GM13976 (cell line): ENCODE results near the gene NFATC4.

Experiments used
- DNase-seq: peaks from one replicate; pipeline ENCODE4 v3.0.0; 2012; ENCODE audit warnings: low spot score
- in situ Hi-C: fragments of 300-500 bp; cut with MboI; formaldehyde crosslinking; loops from one replicate; pipeline ENCODE4 v1.12.0; 2022; ENCODE audit warnings: low sequenced_read_pairs, mixed read lengths, inconsistent platforms; ENCODE audit not compliant: unreplicated experiment
- TF ChIP-seq, protein P1 (sequence below): IDR thresholded peaks from 2 replicates; pipeline ENCODE4 v1.5.1; 2012; ENCODE audit warnings: borderline replicate concordance, mild to moderate bottlenecking; ENCODE audit not compliant: insufficient read depth; ENCODE audit errors: extremely low read depth, missing control alignments, control extremely low read depth

NFATC4 gene

DNA sequence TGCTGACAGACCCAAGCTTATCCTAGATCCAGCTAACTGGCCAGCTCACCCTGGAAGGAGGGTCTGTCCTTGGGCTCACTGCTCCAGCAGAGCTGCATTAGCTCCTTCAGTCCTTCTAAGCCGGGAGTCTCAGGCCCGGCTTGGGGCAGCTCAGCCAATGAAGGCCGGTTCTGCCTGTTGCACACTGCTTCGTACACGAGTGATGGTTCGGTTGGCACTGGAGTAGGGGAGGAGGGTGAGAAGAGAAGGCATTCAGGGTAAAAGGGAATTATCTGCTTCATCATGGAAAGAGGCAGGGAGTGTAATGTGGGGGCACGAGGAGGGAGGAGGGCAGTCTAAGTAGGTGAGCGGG, 30.2 kb upstream of the NFATC4 start:
- TF ChIP-seq, protein P1, sequence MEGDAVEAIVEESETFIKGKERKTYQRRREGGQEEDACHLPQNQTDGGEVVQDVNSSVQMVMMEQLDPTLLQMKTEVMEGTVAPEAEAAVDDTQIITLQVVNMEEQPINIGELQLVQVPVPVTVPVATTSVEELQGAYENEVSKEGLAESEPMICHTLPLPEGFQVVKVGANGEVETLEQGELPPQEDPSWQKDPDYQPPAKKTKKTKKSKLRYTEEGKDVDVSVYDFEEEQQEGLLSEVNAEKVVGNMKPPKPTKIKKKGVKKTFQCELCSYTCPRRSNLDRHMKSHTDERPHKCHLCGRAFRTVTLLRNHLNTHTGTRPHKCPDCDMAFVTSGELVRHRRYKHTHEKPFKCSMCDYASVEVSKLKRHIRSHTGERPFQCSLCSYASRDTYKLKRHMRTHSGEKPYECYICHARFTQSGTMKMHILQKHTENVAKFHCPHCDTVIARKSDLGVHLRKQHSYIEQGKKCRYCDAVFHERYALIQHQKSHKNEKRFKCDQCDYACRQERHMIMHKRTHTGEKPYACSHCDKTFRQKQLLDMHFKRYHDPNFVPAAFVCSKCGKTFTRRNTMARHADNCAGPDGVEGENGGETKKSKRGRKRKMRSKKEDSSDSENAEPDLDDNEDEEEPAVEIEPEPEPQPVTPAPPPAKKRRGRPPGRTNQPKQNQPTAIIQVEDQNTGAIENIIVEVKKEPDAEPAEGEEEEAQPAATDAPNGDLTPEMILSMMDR = no peak
- DNase-seq = no peak
- in situ Hi-C loops = loop anchor here (25.0 kb wide), 1 partner anchor 350 kb away; no protein-coding TSS in a partner anchor

DNA sequence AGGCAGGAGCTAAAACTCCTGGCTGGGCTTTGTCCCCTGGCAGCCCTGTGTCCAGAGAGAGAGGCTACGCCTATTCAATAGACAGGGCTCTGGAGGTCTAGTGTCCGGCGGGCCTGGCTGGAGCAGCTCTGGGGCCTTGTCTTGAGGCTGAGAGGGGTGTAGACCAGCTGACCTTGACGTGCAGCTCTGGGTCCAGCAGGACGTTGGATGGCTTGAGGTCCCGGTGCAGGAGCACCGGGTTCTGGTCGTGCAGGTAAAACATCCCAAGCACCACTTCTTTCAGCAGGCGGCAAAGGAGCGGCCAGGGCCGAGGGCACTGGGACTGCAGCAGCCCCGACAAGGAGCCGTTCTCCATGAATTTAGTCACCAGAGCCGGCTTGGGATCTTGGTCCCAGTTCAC, 29.1 kb upstream of the NFATC4 start:
- TF ChIP-seq, protein P1 = no peak

DNA sequence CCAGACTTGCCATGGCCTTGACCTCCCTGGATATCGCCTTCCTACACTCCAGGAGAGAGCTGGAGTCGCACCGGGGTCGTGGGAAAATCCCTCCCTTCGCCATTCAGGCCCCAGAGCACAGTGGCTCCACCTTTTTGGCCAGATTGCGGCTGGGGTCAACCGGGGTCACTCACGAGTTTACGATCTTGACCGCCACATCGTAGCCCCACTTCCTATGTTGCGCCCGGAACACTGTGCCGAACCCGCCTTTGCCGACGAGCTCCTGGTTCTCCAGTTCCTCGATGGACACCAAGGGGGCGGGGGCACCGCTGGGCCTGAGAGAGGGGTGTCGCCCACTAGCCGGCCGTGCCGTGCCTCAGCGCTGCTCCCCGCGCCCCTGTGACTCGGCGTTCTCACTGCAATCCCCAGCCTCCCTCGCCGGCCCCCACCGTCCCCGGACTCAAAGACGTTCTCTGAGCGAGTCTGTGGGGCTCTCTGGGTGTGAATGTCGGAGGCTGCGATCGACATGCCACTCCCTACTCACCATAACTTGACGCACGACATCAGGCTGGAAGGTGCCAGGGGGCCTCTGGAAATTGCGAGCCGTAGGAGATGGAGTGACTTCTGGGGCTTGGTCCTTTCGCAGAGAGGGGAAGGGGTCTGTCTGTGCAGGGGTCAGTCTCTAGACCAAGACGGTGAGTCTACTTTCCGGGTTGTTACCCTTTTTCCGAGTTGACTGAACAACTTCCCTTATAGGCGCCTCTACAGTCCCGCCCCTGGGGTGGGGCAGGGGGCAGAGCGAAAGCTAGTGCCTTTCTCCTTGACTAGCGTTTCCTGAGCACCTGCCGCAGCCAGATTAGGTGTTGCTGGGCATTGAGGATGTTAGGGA, 28.5 kb upstream of the NFATC4 start, which contains the start of gene RIPK3:
Gene RIPK3 (minus strand): TSS at position 708 of the 868 bp plus-strand sequence. CDS start 165 bp downstream, at position 543.
- DNase-seq = peak; percentile 81
- in situ Hi-C loops = loop anchor here (25.0 kb wide), 1 partner anchor 348 kb away; no protein-coding TSS in a partner anchor

More for the DNA sequence above, 29.1 kb upstream of the NFATC4 start:
- in situ Hi-C loops = loop anchor here (25.0 kb wide), 1 partner anchor 348 kb away; no protein-coding TSS in a partner anchor
- DNase-seq = no peak

DNA sequence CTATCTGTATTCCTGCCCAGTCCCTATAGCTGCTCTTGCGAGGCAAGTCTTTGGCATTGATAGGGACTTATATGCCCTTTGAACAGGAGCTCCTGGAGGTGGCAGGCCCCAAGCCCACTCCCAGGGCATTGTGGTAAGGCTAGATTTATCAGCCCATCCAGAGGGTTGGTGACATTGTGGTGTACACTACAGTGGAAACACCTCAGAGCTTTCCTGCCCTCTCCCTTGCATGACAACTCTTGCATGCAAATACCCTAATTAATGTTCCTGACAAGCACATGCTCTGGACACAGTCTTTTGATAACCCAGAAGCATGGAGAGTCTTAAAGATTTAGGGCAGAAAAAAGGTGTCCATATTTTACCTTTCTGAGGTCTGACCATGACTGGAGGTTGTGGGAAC, 27.4 kb upstream of the NFATC4 start:
- in situ Hi-C loops = loop anchor here (25.0 kb wide), 1 partner anchor 347 kb away; no protein-coding TSS in a partner anchor
- TF ChIP-seq, protein P1 = no peak
- DNase-seq = no peak

More for the DNA sequence above, 28.5 kb upstream of the NFATC4 start, which contains the start of gene RIPK3:
- TF ChIP-seq, protein P1 = no peak

DNA sequence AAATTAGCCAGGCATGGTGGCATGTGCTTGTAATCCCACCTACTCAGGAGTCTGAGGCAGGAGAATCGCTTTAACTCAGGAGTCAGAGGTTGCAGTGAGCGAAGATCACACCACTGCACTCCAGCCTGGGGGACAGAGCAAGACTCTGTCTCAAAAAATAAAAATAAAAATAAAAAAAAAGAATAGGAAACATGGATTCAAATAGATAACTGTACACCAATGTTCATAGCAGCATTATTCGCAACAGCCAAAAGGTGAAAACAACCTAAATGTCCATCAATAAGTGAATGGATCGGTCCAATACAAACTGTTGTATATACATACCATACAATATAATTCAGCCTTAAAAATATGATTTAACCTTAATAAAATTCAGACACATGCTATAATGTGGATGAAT, 25.1 kb upstream of the NFATC4 start:
- in situ Hi-C loops = loop anchor here (25.0 kb wide), 1 partner anchor 344 kb away; no protein-coding TSS in a partner anchor
- TF ChIP-seq, protein P1 = no peak
- DNase-seq = no peak

DNA sequence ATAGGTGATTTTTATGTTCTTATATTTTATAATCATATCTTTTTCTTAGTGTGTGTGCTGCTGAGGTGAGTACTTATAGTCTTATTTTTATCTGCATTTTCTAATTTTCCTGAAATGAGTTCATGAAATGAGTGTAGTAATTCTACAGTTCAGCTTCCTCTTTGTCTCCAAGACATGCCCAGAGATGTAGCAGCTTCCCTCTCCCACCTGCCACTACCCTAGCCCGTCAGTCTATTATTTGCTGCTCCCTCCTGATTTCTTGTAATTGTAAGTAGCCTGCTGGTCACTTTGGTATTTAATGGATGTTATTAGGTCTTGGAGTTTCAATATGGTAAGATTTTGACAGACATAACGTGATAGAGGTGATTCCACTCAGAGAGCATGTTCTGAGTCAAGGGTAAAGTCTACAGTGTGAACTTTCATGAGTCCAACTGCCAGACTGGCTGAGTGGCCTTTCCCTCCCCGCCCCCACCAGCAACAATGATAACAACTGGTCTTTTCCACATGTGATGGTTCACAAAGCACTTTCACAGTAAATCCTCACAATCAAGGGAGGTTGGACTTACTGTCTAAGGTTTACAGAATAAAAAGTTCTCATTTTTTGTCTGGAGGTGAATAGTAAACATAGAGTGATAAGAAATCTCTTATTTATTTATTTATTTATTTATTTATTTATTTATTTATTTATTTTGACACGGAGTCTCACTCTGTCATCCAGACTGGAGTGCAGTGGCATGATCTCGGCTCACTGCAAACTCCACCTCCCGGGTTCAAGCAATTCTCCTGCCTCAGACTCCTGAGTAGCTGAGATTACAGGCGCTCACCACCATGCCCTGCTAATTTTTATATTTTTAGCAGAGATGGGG, 24.0 kb upstream of the NFATC4 start:
- in situ Hi-C loops = loop anchor here (25.0 kb wide), 1 partner anchor 343 kb away; no protein-coding TSS in a partner anchor
- TF ChIP-seq, protein P1 = no peak
- no peak for DNase-seq
